ENCODE measurements around the gene TP53INP2.

Gene TP53INP2

GRCh38 chr20:34750484-34750883, 46.3 kb downstream of the TP53INP2 start:
- TF ChIP-seq CTCF (IDR thresholded peaks at IDR 0.05; ENCODE audit: borderline replicate concordance, insufficient read depth, low read depth, low read length), result no peak

GRCh38 chr20:34751453-34751852, 47.3 kb downstream of the TP53INP2 start:
- TF ChIP-seq CTCF (IDR thresholded peaks at IDR 0.05; ENCODE audit: borderline replicate concordance, insufficient read depth, low read depth, low read length), result no peak
- no peak overlapping the region for H3K4me3 ChIP-seq (ENCODE audit: low read depth, low read length)

More at GRCh38 chr20:34750484-34750883, 46.3 kb downstream of the TP53INP2 start:
- no peak overlapping the region for H3K4me3 ChIP-seq (ENCODE audit: low read depth, low read length)

- TF ChIP-seq CTCF (IDR thresholded peaks at IDR 0.05; ENCODE audit: borderline replicate concordance, insufficient read depth, low read depth, low read length), result no peak
- no peak overlapping the region for H3K4me3 ChIP-seq (ENCODE audit: low read depth, low read length)
Measured at GRCh38 chr20:34753706-34754461, 49.7 kb downstream of the TP53INP2 start.

GRCh38 chr20:34754611-34755010, 50.5 kb downstream of the TP53INP2 start:
- TF ChIP-seq CTCF (IDR thresholded peaks at IDR 0.05; ENCODE audit: borderline replicate concordance, insufficient read depth, low read depth, low read length), result no peak
- no peak overlapping the region for H3K4me3 ChIP-seq (ENCODE audit: low read depth, low read length)

GRCh38 chr20:34755367-34755766, 51.2 kb downstream of the TP53INP2 start:
- no peak for TF ChIP-seq CTCF (IDR thresholded peaks at IDR 0.05; ENCODE audit: borderline replicate concordance, insufficient read depth, low read depth, low read length)
- H3K4me3 ChIP-seq (ENCODE audit: low read depth, low read length), result no peak overlapping the region

GRCh38 chr20:34762031-34762555, 57.9 kb downstream of the TP53INP2 start:
- no peak for TF ChIP-seq CTCF (IDR thresholded peaks at IDR 0.05; ENCODE audit: borderline replicate concordance, insufficient read depth, low read depth, low read length)
- H3K4me3 ChIP-seq (ENCODE audit: low read depth, low read length), result no peak overlapping the region
